GM12872 (cell line): ENCODE data around the gene KRTAP5-2.

Experiments
- CTCF ChIP-seq: IDR thresholded peaks from 3 replicates; pipeline ENCODE4 v1.5.1; 2011; ENCODE audit warnings: low read depth, mild to moderate bottlenecking, low read length, moderate library complexity; ENCODE audit not compliant: insufficient read depth

KRTAP5-2 gene

GRCh38 chr11:1555713-1556153 is 42.4 kb downstream of the KRTAP5-2 start:
- no peak for TF ChIP-seq CTCF

- TF ChIP-seq CTCF = no peak
Observed at GRCh38 chr11:1554981-1555712, 42.9 kb downstream of the KRTAP5-2 start.

- TF ChIP-seq CTCF = no peak
Observed at GRCh38 chr11:1553808-1554594, 44.1 kb downstream of the KRTAP5-2 start.

- TF ChIP-seq CTCF = 0 out of 3 replicates have a peak, but pooled peaks have one; percentile 14
Observed at GRCh38 chr11:1549338-1550330, 48.5 kb downstream of the KRTAP5-2 start.

GRCh38 chr11:1548221-1549070 is 49.6 kb downstream of the KRTAP5-2 start:
- no peak for TF ChIP-seq CTCF

- no peak for TF ChIP-seq CTCF
Observed at GRCh38 chr11:1547467-1548098, 50.5 kb downstream of the KRTAP5-2 start.
